Testis (tissue), 2 donors: Measurements from ENCODE around the gene CASP1.

ENCODE experiments used
- POLR2A ChIP-seq: fragments of 450-650 bp; IDR thresholded peaks from one replicate; pipeline ENCODE4 v1.6.1; 2017; ENCODE audit warnings: antibody characterized with exemption, mild to moderate bottlenecking, moderate library complexity
- TF ChIP-seq, protein P1 (sequence below), 3 experiments: fragments of 450-650 bp in 2 of 3; fragments of 200-600 bp in 1 of 3; sonication (generic) in 1 of 3; IDR thresholded peaks; one replicate each; pipeline ENCODE4 v1.5.1; 2016 to 2019; ENCODE audit warnings: antibody characterized with exemption in 3 of 3, mild to moderate bottlenecking in 2 of 3, moderate library complexity in 1 of 3

DNA sequence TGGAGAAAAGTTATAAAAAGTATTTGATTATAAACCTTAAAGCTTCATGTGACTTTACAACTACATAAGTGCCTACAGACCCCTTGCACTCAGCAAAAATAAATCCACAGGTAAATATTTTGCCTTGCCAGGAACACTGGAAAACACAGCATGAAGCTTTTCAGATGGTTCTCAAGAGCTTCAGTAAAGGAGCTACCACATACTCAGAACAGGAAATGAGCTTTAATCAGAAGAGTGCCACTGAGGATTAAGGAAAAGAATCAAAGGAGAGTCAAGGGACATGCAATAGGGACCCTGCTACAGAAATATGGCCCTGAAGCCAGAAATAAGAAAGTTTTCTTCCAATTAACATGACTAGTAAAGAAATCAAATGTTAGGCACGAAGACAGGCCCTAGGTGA is 1.2 kb downstream of the CASP1 start:
- TF ChIP-seq, protein P1, sequence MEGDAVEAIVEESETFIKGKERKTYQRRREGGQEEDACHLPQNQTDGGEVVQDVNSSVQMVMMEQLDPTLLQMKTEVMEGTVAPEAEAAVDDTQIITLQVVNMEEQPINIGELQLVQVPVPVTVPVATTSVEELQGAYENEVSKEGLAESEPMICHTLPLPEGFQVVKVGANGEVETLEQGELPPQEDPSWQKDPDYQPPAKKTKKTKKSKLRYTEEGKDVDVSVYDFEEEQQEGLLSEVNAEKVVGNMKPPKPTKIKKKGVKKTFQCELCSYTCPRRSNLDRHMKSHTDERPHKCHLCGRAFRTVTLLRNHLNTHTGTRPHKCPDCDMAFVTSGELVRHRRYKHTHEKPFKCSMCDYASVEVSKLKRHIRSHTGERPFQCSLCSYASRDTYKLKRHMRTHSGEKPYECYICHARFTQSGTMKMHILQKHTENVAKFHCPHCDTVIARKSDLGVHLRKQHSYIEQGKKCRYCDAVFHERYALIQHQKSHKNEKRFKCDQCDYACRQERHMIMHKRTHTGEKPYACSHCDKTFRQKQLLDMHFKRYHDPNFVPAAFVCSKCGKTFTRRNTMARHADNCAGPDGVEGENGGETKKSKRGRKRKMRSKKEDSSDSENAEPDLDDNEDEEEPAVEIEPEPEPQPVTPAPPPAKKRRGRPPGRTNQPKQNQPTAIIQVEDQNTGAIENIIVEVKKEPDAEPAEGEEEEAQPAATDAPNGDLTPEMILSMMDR (IDR thresholded peaks at IDR 0.05): no peak
- no peak for TF ChIP-seq POLR2A
